ENCODE results near the gene DLK1.

Gene DLK1

GRCh38 chr14:100715332-100715731, 11.4 kb upstream of the DLK1 start:
- DNase-seq = no peak

GRCh38 chr14:100715803-100716202, 10.9 kb upstream of the DLK1 start:
- DNase-seq = no peak

GRCh38 chr14:100717386-100717785, 9.3 kb upstream of the DLK1 start:
- DNase-seq = no peak

GRCh38 chr14:100719976-100720520, 6.6 kb upstream of the DLK1 start:
- DNase-seq = no peak

- DNase-seq = no peak
Measured at GRCh38 chr14:100721568-100721967, 5.1 kb upstream of the DLK1 start.

GRCh38 chr14:100722367-100722766, 4.3 kb upstream of the DLK1 start:
- no peak for DNase-seq

GRCh38 chr14:100723135-100723829, 3.4 kb upstream of the DLK1 start:
- no peak for DNase-seq

GRCh38 chr14:100723830-100724437, 2.8 kb upstream of the DLK1 start:
- no peak for DNase-seq

- DNase-seq = no peak
Measured at GRCh38 chr14:100724536-100724935, 2.2 kb upstream of the DLK1 start.

GRCh38 chr14:100725587-100726387, 905 bp upstream of the DLK1 start:
- DNase-seq = no peak

- no peak for DNase-seq
Measured at GRCh38 chr14:100727086-100727872, 587 bp downstream of the DLK1 start.

- DNase-seq = no peak
Measured at GRCh38 chr14:100727873-100728240, 1.2 kb downstream of the DLK1 start.

- no peak for DNase-seq
Measured at GRCh38 chr14:100728962-100729361, 2.3 kb downstream of the DLK1 start.

- no peak for DNase-seq
Measured at GRCh38 chr14:100729982-100730381, 3.3 kb downstream of the DLK1 start.

- DNase-seq = no peak
Measured at GRCh38 chr14:100730581-100730980, 3.9 kb downstream of the DLK1 start.

- no peak for DNase-seq
Measured at GRCh38 chr14:100731011-100731670, 4.4 kb downstream of the DLK1 start.

- DNase-seq = no peak
Measured at GRCh38 chr14:100731846-100732765, 5.4 kb downstream of the DLK1 start.

GRCh38 chr14:100732766-100733100, 6.0 kb downstream of the DLK1 start:
- no peak for DNase-seq

- no peak for DNase-seq
Measured at GRCh38 chr14:100733152-100733850, 6.6 kb downstream of the DLK1 start.
